HCT116 (cell line): Measurements from ENCODE around the gene GPRC5C. TPM values are rescaled to one million over a fixed set of nuclear protein-coding genes. Genes with fewer than 3 reads are reported as not detected.

Experiments used
- ATAC-seq: fragments of 200-7000 bp; cut with Tn5 transposase; 2 replicates; pipeline ENCODE4 v1.9.1; 2020; ENCODE audit warnings: mild to moderate bottlenecking, moderate library complexity
- BruUV-seq: library from RNA; stranded (reverse); fragments of 400-500 nt; replicated peaks from 2 replicates; lab custom pipeline; 2021; lab: Mats Ljungman, UMichigan
- CTCF ChIA-PET: fragments of 300-600 bp; sonication (Branson Sonifier 250); formaldehyde crosslinking; loops from one replicate; lab custom pipeline; 2021; ENCODE audit warnings: antibody characterized with exemption; lab: Charles Lee
- POLR2A ChIA-PET: fragments of 300-600, 350-600 bp; sonication (Branson Sonifier 250); formaldehyde crosslinking; loops from one replicate; lab custom pipeline; 2021; ENCODE audit warnings: antibody characterized with exemption; lab: Charles Lee
- RAD21 ChIA-PET, 2 experiments: fragments of 300-600 bp; sonication (Branson Sonifier 250); formaldehyde crosslinking; loops; one replicate each; lab custom pipeline; 2023; ENCODE audit warnings: low total read pairs in 2 of 2; ENCODE audit not compliant: uncharacterized antibody in 2 of 2, unreplicated experiment in 2 of 2, low non-redundant PET in 1 of 2; lab: Charles Lee
- DNase-seq: peaks from one replicate; pipeline ENCODE4 v3.0.0-alpha.2; 2010; ENCODE audit warnings: low read depth, low spot score
- H2AFZ ChIP-seq: fragments of 200-600 bp; shearing (Covaris generic), sonication (generic); 2 replicates; pipeline ENCODE4 v1.6.1; 2017; ENCODE audit warnings: low read depth, mixed run types, mixed read lengths, antibody characterized with exemption, low read length; ENCODE audit not compliant: poor library complexity, severe bottlenecking
- H3K27ac ChIP-seq: 2 replicates; pipeline ENCODE4 v1.5.1; 2012; ENCODE audit warnings: low read depth, low read length
- H3K27me3 ChIP-seq: fragments of 200-600 bp; sonication (generic); 2 replicates; pipeline ENCODE4 v1.6.1; 2016; ENCODE audit warnings: mixed run types, low read length, mixed read lengths; ENCODE audit not compliant: insufficient read depth
- H3K36me3 ChIP-seq, 2 experiments: fragments of 200-500 bp in 1 of 2; fragments of 200-600 bp in 1 of 2; sonication (Bioruptor generic) in 1 of 2; sonication (generic) in 1 of 2; 2 replicates each; pipeline versions ENCODE4 v1.5.1 to v1.6.1; 2014 to 2016; ENCODE audit warnings: low read length in 2 of 2, inconsistent platforms in 1 of 2, mixed read lengths in 1 of 2, mixed run types in 1 of 2; ENCODE audit not compliant: insufficient read depth in 2 of 2, control insufficient read depth in 1 of 2
- H3K4me1 ChIP-seq, 2 experiments: fragments of 200-600 bp in 1 of 2; sonication (generic) in 1 of 2; 2 replicates each; pipeline versions ENCODE4 v1.5.1 to v1.6.1; 2012 to 2017; ENCODE audit warnings: low read length in 2 of 2, inconsistent platforms in 1 of 2, mild to moderate bottlenecking in 1 of 2, mixed read lengths in 1 of 2, mixed run types in 1 of 2, moderate library complexity in 1 of 2; ENCODE audit not compliant: insufficient read depth in 2 of 2, control insufficient read depth in 1 of 2
- H3K4me2 ChIP-seq: fragments of 200-600 bp; sonication (generic); 2 replicates; pipeline ENCODE4 v1.6.1; 2017; ENCODE audit warnings: mixed run types, low read length, mixed read lengths
- H3K4me3 ChIP-seq, 2 experiments: fragments of 200-600 bp in 1 of 2; sonication (generic) in 1 of 2; replicated peaks in 1 of 2; 2 replicates each; pipeline ENCODE4 v1.5.1; 2011 to 2016; ENCODE audit warnings: low read length in 2 of 2, control low read depth in 1 of 2, low read depth in 1 of 2, mild to moderate bottlenecking in 1 of 2, mixed read lengths in 1 of 2, mixed run types in 1 of 2
- H3K79me2 ChIP-seq: fragments of 200-600 bp; sonication (generic); 2 replicates; pipeline ENCODE4 v1.6.1; 2017; ENCODE audit warnings: mild to moderate bottlenecking, mixed run types, low read length, moderate library complexity, mixed read lengths; ENCODE audit not compliant: insufficient read depth
- H3K9ac ChIP-seq: fragments of 200-600 bp; sonication (generic); 2 replicates; pipeline ENCODE4 v1.6.1; 2016; ENCODE audit warnings: low read length, mixed read lengths
- H3K9me2 ChIP-seq: fragments of 200-600 bp; sonication (generic), shearing (Covaris generic); 2 replicates; pipeline ENCODE4 v1.6.1; 2017; ENCODE audit warnings: mixed run types, mild to moderate bottlenecking, moderate library complexity; ENCODE audit not compliant: insufficient read depth
- H3K9me3 ChIP-seq, 2 experiments: fragments of 200-500 bp in 1 of 2; fragments of 200-600 bp in 1 of 2; sonication (Bioruptor generic) in 1 of 2; sonication (generic) in 1 of 2; 2 replicates each; pipeline ENCODE4 v1.6.1; 2014 to 2017; ENCODE audit warnings: low read length in 2 of 2, mixed read lengths in 2 of 2, inconsistent platforms in 1 of 2, low read depth in 1 of 2, mild to moderate bottlenecking in 1 of 2, mixed run types in 1 of 2, moderate library complexity in 1 of 2; ENCODE audit not compliant: control insufficient read depth in 1 of 2, insufficient read depth in 1 of 2
- H4K20me1 ChIP-seq: fragments of 200-600 bp; sonication (generic), shearing (Covaris generic); 2 replicates; pipeline ENCODE4 v1.6.1; 2017; ENCODE audit warnings: mixed run types, mild to moderate bottlenecking, moderate library complexity; ENCODE audit not compliant: insufficient read depth
- CEBPB ChIP-seq: IDR thresholded peaks from 2 replicates; pipeline ENCODE4 v1.6.1; 2012; ENCODE audit warnings: low read depth
- ELF1 ChIP-seq: IDR thresholded peaks from 2 replicates; pipeline ENCODE4 v1.6.1; 2012; ENCODE audit warnings: low read depth, borderline replicate concordance
- EZH2phosphoT487 ChIP-seq: fragments of 200-600 bp; IDR thresholded peaks from 2 replicates; pipeline ENCODE4 v1.6.1; 2018; ENCODE audit warnings: antibody characterized with exemption, borderline replicate concordance
- FOSL1 ChIP-seq: IDR thresholded peaks from 2 replicates; pipeline ENCODE4 v1.6.1; 2012; ENCODE audit warnings: low read depth
- POLR2A ChIP-seq: IDR thresholded peaks from 2 replicates; pipeline ENCODE4 v1.7.0; 2011; ENCODE audit warnings: borderline replicate concordance; ENCODE audit not compliant: insufficient read depth, insufficient read length; ENCODE audit errors: extremely low read depth
- POLR2AphosphoS5 ChIP-seq: IDR thresholded peaks from 2 replicates; pipeline ENCODE4 v1.6.1; 2011; ENCODE audit warnings: mild to moderate bottlenecking, low read depth, low read length, moderate library complexity
- RAD21 ChIP-seq: IDR thresholded peaks from 2 replicates; pipeline ENCODE4 v1.6.1; 2012; ENCODE audit warnings: low read depth, mild to moderate bottlenecking
- REST ChIP-seq: IDR thresholded peaks from 2 replicates; pipeline ENCODE4 v1.6.1; 2012; ENCODE audit warnings: low read depth
- SIN3A ChIP-seq: IDR thresholded peaks from 2 replicates; pipeline ENCODE4 v1.6.1; 2012; ENCODE audit warnings: low read depth
- SP1 ChIP-seq: IDR thresholded peaks from 2 replicates; pipeline ENCODE4 v1.6.1; 2012; ENCODE audit warnings: low read depth
- SRF ChIP-seq: IDR thresholded peaks from 2 replicates; pipeline ENCODE4 v1.6.1; 2012; ENCODE audit warnings: low read depth
- TCF7L2 ChIP-seq: IDR thresholded peaks from 2 replicates; pipeline ENCODE4 v1.7.0; 2011; ENCODE audit warnings: borderline replicate concordance, inconsistent platforms; ENCODE audit not compliant: insufficient read depth, insufficient read length; ENCODE audit errors: extremely low read depth
- YY1 ChIP-seq: IDR thresholded peaks from 2 replicates; pipeline ENCODE4 v1.6.1; 2011; ENCODE audit warnings: low read length, low read depth, moderate library complexity, mild to moderate bottlenecking; ENCODE audit not compliant: insufficient replicate concordance; ENCODE audit errors: extremely low read depth
- intact Hi-C: fragments of 100-400 bp; cut with micrococcal nuclease; formaldehyde crosslinking; loops from 2 replicates; pipeline ENCODE4 v1.10.0; 2022
- total RNA-seq: library from RNA; stranded (reverse); gene quantifications from one replicate; pipeline ENCODE4 v1.2.1, GENCODE V29; 2021; ENCODE audit not compliant: unreplicated experiment
- TF ChIP-seq, protein P1 (sequence below): IDR thresholded peaks from 2 replicates; pipeline ENCODE4 v1.6.1; 2012
- TF ChIP-seq, protein P2 (sequence below), 3 experiments: fragments of 200-600 bp in 1 of 3; sonication (generic) in 1 of 3; IDR thresholded peaks in 2 of 3; conservative IDR thresholded peaks in 1 of 3; 2 replicates each; pipeline ENCODE4 v1.5.1; 2012 to 2017; ENCODE audit warnings: low read depth in 2 of 3, low read length in 2 of 3, antibody characterized with exemption in 1 of 3, borderline replicate concordance in 1 of 3, control low read depth in 1 of 3, mild to moderate bottlenecking in 1 of 3, mixed read lengths in 1 of 3, mixed run types in 1 of 3, moderate library complexity in 1 of 3; ENCODE audit not compliant: insufficient read depth in 1 of 3

Gene GPRC5C
- total RNA-seq, 1 experiment from 2014 or later, result 54.4 TPM

GRCh38 chr17:74432424-74432690 is 469 bp downstream of the GPRC5C start:
- H3K4me2 ChIP-seq, result peak overlapping the region; percentile 86
- ChIA-PET RAD21 (no interaction called here), POLR2A (no interaction called here), CTCF (no interaction called here)
- no peaks in the 10 kb centered on the region for H4K20me1 ChIP-seq
- ATAC-seq (no peak), DNase-seq (no peak)
- peak overlapping the region; percentile 64 to 70 for H3K4me3 ChIP-seq
- H3K36me3 ChIP-seq, result no peaks in the 10 kb centered on the region
- peaks cover 3% of the 10 kb centered on the region; the same call in 1 of the 2 replicates for H3K79me2 ChIP-seq
- H3K9ac ChIP-seq, result peak overlapping the region; percentile 66
- BruUV-seq, result no TSS peak
- TF ChIP-seq POLR2A (no peak), SRF (no peak), SP1 (no peak), CEBPB (no peak), REST (no peak)
- H3K27ac ChIP-seq, result peak overlapping the region; percentile 89; the same call in 1 of the 2 replicates
- intact Hi-C loops, result no loop called here
- H2AFZ ChIP-seq, result no peak overlapping the region
- H3K9me2 ChIP-seq, result no peaks in the 10 kb centered on the region
- no peaks in the 10 kb centered on the region for H3K27me3 ChIP-seq
- H3K9me3 ChIP-seq, result no peaks in the 10 kb centered on the region
- H3K4me1 ChIP-seq, result peaks cover 30 to 53% of the 10 kb centered on the region in 2 experiments

DNA sequence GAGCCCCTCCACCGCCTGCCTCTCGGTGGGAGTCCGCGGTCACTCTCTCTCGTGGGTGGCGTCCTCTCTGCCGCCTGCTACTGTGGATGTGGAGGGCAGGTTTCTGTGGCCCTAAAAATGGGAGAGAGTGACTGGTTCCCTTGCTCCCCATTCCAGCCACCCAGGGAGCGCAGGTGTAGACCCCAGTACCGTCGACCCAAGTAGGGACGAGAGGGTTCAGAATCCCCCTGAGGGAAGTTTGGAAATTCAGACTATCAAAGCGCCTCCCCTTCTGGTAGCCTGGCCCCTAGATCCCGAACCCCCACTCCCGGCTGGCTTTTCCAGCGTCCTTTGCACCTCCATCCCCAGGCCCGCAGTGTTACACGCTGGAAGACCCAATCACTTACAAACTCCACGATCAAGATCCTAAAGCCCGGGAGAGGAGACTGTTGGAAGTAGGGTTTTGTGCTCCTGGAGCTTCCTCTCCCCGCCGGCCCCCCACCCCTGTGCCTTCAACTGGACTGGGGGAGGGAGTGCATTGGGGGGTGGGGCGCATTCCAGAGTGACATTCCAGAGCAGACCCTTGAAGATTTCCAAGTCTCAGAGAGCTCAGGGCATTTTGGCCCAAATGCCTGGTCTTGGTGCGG is 991 bp downstream of the GPRC5C start:
- no TSS peak for BruUV-seq
- no peak for ATAC-seq
- POLR2A ChIA-PET, result no interaction called here
- TF ChIP-seq POLR2AphosphoS5 (no peak), EZH2phosphoT487 (no peak), SRF (no peak), RAD21 (no peak), FOSL1 (no peak), ELF1 (no peak), YY1 (no peak), SIN3A (no peak), TCF7L2 (no peak), POLR2A (no peak), CEBPB (no peak)
- TF ChIP-seq, protein P1, sequence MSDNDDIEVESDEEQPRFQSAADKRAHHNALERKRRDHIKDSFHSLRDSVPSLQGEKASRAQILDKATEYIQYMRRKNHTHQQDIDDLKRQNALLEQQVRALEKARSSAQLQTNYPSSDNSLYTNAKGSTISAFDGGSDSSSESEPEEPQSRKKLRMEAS, result no peak
- TF ChIP-seq, protein P2, sequence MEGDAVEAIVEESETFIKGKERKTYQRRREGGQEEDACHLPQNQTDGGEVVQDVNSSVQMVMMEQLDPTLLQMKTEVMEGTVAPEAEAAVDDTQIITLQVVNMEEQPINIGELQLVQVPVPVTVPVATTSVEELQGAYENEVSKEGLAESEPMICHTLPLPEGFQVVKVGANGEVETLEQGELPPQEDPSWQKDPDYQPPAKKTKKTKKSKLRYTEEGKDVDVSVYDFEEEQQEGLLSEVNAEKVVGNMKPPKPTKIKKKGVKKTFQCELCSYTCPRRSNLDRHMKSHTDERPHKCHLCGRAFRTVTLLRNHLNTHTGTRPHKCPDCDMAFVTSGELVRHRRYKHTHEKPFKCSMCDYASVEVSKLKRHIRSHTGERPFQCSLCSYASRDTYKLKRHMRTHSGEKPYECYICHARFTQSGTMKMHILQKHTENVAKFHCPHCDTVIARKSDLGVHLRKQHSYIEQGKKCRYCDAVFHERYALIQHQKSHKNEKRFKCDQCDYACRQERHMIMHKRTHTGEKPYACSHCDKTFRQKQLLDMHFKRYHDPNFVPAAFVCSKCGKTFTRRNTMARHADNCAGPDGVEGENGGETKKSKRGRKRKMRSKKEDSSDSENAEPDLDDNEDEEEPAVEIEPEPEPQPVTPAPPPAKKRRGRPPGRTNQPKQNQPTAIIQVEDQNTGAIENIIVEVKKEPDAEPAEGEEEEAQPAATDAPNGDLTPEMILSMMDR (IDR thresholded peaks at IDR 0.05 in 2 of 3, conservative IDR thresholded peaks at IDR 0.05 in 1 of 3; ENCODE audit: borderline replicate concordance in 1 of 3, insufficient read depth in 1 of 3, low read depth in 2 of 3, low read length in 2 of 3), result no peak

More for the DNA sequence above, 991 bp downstream of the GPRC5C start:
- no peak for DNase-seq
- Histone ChIP-seq H2AFZ (no peak overlapping the region), H3K4me2 (peak overlapping the region; percentile 86), H3K9me2 (no peaks in the 10 kb centered on the region), H3K27me3 (no peaks in the 10 kb centered on the region), H4K20me1 (no peaks in the 10 kb centered on the region), H3K9me3 (no peaks in the 10 kb centered on the region; a peak in 1 of 4 replicates), H3K4me3 (peak overlapping the region; percentile 64 to 70), H3K36me3 (no peaks in the 10 kb centered on the region), H3K27ac (no peak overlapping the region), H3K4me1 (peaks cover 25 to 48% of the 10 kb centered on the region in 2 experiments), H3K9ac (peak overlapping the region; percentile 66), H3K79me2 (peaks cover 3% of the 10 kb centered on the region; the same call in 1 of the 2 replicates)
- CTCF ChIA-PET, result interaction anchor here (1.2 kb wide), 1 partner anchor 65 kb away, joined by 3 read pairs; no protein-coding TSS in a partner anchor
- intact Hi-C loops, result no loop called here
- RAD21 ChIA-PET, result interaction anchor here in 1 of 2 experiments (0.6 kb wide), 1 partner anchor 11 kb away, joined by 5 read pairs; no protein-coding TSS in a partner anchor
